Muscle of back (tissue), 11 donors: ENCODE measurements around the gene JAZF1. TPM values are rescaled to one million over a fixed set of nuclear protein-coding genes. Genes with fewer than 3 reads are reported as not detected.

Source experiments
- DNase-seq, 3 donors: peaks; one replicate each; pipeline versions ENCODE4 v3.0.0 to v3.0.0-alpha.2; 2013
- polyA plus RNA-seq, 10 donors: library from polyadenylated mRNA; unstranded; fragments of 120-200 nt; gene quantifications; one replicate each; pipeline ENCODE4 v1.2.1, GENCODE V29; 2013; ENCODE audit not compliant: insufficient read length in 10 of 10

Gene JAZF1
- polyA plus RNA-seq, 10 donors, result 27.2 to 42.6 (median 29.7) TPM

- DNase-seq, result no peak
These were observed 13.4 kb downstream of the JAZF1 start for GRCh38 chr7:28166982-28167715.

- peak in 1 of 3 donors; percentile 72 for DNase-seq
These were observed 14.3 kb downstream of the JAZF1 start for GRCh38 chr7:28165961-28166955.

- DNase-seq, result no peak
These were observed 15.3 kb downstream of the JAZF1 start for GRCh38 chr7:28165261-28165660.

- no peak for DNase-seq
These were observed 16.6 kb downstream of the JAZF1 start for GRCh38 chr7:28163949-28164348.

- no peak for DNase-seq
These were observed 19.3 kb downstream of the JAZF1 start for GRCh38 chr7:28161331-28161730.

- peak in 1 of 3 donors; percentile 54 for DNase-seq
These were observed 20.0 kb downstream of the JAZF1 start for GRCh38 chr7:28160551-28160991.

GRCh38 chr7:28157831-28158416, 22.7 kb downstream of the JAZF1 start:
- no peak for DNase-seq

GRCh38 chr7:28157076-28157745, 23.4 kb downstream of the JAZF1 start:
- no peak for DNase-seq

- DNase-seq, result no peak
These were observed 24.2 kb downstream of the JAZF1 start for GRCh38 chr7:28156401-28156800.

- DNase-seq, result no peak
These were observed 24.6 kb downstream of the JAZF1 start for GRCh38 chr7:28155964-28156363.

- peak in 1 of 3 donors; percentile 26 for DNase-seq
These were observed 25.5 kb downstream of the JAZF1 start for GRCh38 chr7:28155019-28155660.

GRCh38 chr7:28152594-28152993, 28.0 kb downstream of the JAZF1 start:
- no peak for DNase-seq

GRCh38 chr7:28151965-28152364, 28.6 kb downstream of the JAZF1 start:
- peak in 1 of 3 donors; percentile 68 for DNase-seq

- no peak for DNase-seq
These were observed 31.1 kb downstream of the JAZF1 start for GRCh38 chr7:28149291-28150101.

- no peak for DNase-seq
These were observed 34.7 kb downstream of the JAZF1 start for GRCh38 chr7:28145931-28146330.

- DNase-seq, result no peak
These were observed 35.4 kb downstream of the JAZF1 start for GRCh38 chr7:28145090-28145626.

- no peak for DNase-seq
These were observed 36.3 kb downstream of the JAZF1 start for GRCh38 chr7:28144266-28144665.

GRCh38 chr7:28142650-28143049, 37.9 kb downstream of the JAZF1 start:
- DNase-seq, result no peak

GRCh38 chr7:28140979-28141378, 39.6 kb downstream of the JAZF1 start:
- DNase-seq, result peak in 1 of 3 donors; percentile 39

GRCh38 chr7:28138837-28139236, 41.8 kb downstream of the JAZF1 start:
- no peak for DNase-seq
